D341Med (cell line): ENCODE results near the gene TMEM44.
A peak's percentile ranks its signal among the peaks of the same experiment; 100 is the strongest.

Experiments
- DNase-seq: peaks from one replicate; pipeline ENCODE4 v3.0.0; 2012; ENCODE audit warnings: low spot score

TMEM44 gene

GRCh38 chr3:194633349-194634004 lies at the start of gene TMEM44:
TSS of gene TMEM44 (minus strand) at chr3:194633419. CDS start at chr3:194633215, 204 bp downstream.
- peak; percentile 96 for DNase-seq

GRCh38 chr3:194682694-194683310 lies 49.6 kb upstream of the TMEM44 start:
- DNase-seq, result peak; percentile 77

DNA sequence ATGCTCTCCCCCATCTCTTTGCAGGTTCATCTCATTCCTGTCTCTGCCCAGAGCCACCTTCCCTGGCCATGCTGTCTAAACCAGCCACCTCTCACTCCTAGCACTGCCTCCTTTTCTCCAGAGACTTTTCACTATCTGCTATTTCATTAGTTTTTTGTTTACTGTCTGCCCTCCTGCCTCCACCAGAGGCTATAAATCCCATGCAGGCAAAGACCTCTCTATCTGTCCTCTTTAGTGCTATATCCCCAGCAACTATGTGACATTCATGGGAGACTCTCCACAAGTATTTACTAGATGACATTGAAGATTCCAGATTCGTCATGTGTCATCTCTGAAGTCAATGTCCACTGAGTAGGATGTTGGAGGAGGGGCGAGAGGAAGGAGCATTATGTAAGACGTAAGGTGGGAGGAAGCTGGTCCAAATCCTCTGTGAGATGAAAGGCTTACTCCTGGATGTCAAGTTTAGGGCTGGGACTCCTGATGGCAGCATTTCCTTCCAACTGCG lies 49.0 kb upstream of the TMEM44 start:
- DNase-seq, result no peak

DNA sequence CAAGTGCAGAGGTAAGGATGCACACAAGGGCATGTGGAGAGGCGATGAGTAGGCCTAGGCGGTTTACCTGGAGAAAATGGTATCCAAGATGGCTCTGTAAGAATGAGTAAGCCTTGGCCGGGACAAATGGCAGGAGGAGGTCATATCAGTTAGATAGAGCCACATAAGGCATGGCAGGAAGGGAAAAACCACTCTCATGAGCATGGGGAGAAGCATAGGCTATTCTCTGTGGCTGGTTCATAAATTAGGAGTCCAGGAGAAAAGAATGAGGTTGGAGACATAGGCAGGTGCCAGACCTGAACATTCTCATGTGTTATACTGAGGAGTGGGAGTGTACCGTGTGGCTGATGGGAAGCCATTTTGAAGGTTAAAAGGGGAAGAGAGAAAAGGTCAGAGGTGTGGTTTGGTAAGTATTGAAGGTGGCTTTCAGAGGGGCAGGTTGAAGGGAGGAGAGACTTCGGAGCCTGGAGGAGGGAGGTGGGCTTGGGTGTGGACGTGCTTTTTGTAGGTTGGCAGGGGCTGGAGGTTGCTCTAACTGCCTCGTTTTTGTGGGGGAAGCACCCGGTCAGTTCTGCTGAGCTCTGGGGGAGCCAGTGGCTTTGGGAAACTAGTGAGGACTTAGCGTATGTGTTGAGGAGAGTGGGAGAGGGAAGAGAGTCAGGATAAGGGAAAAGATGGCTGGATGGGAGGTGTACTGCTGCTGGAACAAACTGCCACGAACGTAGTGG lies 47.8 kb upstream of the TMEM44 start:
- DNase-seq, result no peak

GRCh38 chr3:194676471-194676870 lies 43.3 kb upstream of the TMEM44 start:
- DNase-seq, result no peak

GRCh38 chr3:194675680-194676079 lies 42.5 kb upstream of the TMEM44 start:
- no peak for DNase-seq

- no peak for DNase-seq
Observed at GRCh38 chr3:194675081-194675640, 41.9 kb upstream of the TMEM44 start.

DNA sequence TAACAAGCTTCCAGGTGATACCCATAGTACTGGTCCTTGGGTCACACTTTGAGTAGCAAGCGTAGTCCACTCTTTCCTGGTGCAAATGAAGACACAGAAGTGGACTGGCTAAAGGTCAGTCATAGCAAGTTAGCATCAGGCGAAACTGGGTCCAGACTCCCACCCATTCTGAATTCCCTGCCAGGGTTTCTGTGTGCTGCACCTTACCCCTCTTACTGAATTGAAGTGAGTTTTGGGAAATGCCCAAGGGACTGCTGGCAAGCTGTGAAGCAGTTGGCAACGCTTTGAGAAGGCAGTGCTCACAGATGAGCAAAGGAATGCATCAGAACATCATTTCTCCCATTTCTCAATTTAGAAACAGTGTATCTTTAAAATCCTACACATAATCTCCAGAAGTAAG lies 40.5 kb upstream of the TMEM44 start:
- DNase-seq, result no peak

- DNase-seq, result no peak
Observed at GRCh38 chr3:194672876-194673275, 39.7 kb upstream of the TMEM44 start.

- peak; percentile 90 for DNase-seq
Observed at GRCh38 chr3:194671900-194672808, 38.9 kb upstream of the TMEM44 start, which contains the start of gene LSG1. TSS of gene LSG1 (minus strand) at chr3:194672191. CDS start at chr3:194672162, 29 bp downstream.

- peak; percentile 49 for DNase-seq
Observed at GRCh38 chr3:194671511-194671899, 38.3 kb upstream of the TMEM44 start.

DNA sequence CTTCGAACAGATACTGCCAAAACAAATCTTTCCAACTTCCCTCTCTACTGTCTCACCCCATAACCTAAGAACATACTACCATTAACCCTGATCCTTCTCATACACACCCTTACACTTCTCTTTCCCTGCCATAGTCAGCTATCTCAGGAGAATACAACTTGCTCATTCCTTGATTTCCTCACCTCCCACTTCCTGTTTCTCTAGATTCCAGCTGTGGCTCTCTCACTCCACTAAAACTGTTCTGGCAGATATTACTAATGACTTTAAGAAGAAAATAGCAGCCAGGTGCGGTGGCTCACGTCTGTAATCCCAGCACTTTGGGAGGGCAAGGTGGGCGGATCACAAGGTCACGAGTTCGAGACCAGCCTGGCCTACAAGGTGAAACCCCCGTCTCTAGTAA lies 34.1 kb upstream of the TMEM44 start:
- DNase-seq, result no peak

DNA sequence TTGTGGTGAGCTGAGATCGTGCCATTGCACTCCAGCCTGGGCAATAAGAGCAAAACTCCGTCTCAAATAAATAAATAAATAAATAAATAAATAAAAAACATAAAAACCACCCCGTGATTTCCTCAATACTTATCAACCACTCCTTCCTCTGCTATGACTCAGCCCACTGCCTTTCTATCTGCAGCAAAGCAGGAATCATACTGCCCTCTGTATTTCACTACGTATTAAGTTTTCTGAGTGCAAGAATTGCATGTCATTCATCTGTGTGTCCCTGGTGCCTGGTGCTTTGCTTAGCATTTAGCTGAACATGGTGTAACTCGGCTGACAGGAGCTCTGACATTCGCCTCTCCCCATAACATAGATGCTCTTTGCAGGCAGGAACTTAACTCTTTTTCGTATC lies 31.6 kb upstream of the TMEM44 start:
- no peak for DNase-seq

- DNase-seq, result no peak
Observed at GRCh38 chr3:194661946-194662345, 28.7 kb upstream of the TMEM44 start.

- DNase-seq, result peak; percentile 49
Observed at GRCh38 chr3:194661374-194661773, 28.2 kb upstream of the TMEM44 start.

DNA sequence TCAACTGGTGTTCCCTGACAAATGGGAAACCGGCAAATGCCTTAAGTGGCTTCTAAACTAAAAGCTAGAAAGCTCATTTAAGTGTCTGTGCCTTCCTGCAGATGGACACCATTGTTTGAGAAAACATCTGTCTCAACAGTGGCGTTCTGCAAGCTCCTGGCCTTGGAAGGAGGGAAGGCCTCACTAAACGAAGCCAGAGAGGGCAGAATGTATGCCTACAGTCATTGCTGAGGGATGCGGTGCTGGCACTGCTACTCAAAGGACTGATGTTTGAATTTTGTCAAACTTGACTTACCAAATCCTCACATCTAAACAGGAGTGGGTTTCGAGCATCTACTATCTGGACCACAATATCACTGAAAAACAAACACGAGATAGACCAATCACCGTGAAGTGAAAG lies 26.6 kb upstream of the TMEM44 start:
- DNase-seq, result no peak

GRCh38 chr3:194658477-194659242 lies 25.4 kb upstream of the TMEM44 start:
- DNase-seq, result no peak

DNA sequence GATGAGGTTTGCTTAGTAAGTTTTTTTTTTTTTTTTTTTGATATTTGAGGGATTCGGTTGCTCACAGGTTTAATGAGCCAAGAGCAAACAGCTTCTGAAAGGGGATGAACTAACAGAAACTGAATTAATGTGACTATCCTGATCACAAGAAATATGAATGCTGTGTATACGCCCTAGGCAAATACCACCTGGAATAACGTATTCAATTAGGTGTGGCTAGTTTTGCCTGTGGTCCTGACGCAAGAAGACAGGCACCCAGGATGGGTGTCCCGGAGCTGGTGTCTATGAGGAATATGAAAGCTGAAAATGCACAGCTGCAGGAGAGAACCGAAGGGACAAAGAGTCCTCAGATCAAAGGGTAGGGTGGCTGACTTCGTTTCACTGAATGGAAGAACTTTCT lies 24.2 kb upstream of the TMEM44 start:
- DNase-seq, result no peak

GRCh38 chr3:194654443-194654842 lies 21.2 kb upstream of the TMEM44 start:
- DNase-seq, result no peak

GRCh38 chr3:194647747-194648146 lies 14.5 kb upstream of the TMEM44 start:
- DNase-seq, result no peak

DNA sequence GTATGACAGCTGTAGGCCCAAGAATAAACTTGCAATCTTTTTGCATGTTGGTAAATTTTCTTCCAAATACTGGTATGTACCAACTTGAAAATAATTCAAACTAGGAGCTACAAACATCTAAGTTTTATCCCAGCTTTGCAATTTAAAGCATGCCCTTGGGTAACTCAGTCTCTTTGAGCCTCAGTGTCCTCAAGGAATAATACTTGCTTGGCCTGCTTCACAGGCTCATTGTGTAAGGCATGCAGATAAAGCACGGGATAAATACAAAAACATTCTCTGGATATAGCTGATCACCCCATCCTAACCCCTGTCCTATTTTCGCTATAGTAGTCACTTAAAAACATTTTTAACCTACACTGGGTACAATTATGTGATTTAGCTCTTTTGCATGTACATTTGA lies 9.6 kb upstream of the TMEM44 start:
- no peak for DNase-seq
